ENCODE measurements around the gene CHD3.

The CHD3 gene

DNA sequence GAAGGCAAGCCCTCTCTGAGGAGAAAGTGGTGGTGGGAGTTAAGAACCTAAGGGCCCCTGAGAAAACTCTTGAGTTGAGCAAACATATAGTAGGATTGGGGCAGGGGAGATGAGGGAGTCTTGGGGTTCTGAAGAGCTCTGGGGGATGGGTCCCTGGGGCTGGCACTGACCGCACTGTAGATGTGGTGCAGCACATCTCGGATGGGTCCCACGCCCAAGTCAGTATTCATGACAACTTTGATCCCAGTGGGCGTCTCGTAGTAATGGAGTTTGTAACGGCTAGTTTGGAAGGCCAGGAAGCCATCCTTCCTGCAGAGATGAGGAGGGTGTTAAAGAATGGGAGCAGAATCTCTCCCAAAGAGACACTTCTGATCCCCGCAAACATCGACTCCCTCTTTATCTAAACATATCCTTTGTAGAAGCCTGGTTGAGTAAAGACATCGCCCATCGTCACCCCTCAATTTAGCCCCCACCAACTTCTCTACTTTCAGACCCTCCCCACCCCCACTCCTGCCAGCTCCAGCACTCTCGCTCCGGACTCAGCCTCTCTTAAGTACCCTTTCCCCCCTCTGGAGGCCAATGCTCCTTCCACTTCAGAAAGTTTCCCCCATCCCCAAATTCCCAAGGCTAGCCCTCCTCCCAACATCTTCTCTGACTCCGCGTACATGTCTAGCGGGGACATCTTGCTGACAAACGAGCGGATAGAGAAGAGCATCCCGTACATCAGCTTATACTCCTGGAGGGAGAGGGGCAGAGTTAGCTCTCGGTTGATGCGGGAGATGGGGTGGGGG lies 42.4 kb downstream of the CHD3 start:
- TF ChIP-seq SPI1 (IDR thresholded peaks at IDR 0.05; ENCODE audit: borderline replicate concordance, low read depth) (no peak), GABPA (IDR thresholded peaks at IDR 0.05; ENCODE audit: low read depth) (no peak), POLR2AphosphoS5 (IDR thresholded peaks at IDR 0.05; ENCODE audit: low read depth) (no peak), CTCF (IDR thresholded peaks at IDR 0.05; ENCODE audit: insufficient read depth, low read length) (no peak)
- TF ChIP-seq, protein P1, sequence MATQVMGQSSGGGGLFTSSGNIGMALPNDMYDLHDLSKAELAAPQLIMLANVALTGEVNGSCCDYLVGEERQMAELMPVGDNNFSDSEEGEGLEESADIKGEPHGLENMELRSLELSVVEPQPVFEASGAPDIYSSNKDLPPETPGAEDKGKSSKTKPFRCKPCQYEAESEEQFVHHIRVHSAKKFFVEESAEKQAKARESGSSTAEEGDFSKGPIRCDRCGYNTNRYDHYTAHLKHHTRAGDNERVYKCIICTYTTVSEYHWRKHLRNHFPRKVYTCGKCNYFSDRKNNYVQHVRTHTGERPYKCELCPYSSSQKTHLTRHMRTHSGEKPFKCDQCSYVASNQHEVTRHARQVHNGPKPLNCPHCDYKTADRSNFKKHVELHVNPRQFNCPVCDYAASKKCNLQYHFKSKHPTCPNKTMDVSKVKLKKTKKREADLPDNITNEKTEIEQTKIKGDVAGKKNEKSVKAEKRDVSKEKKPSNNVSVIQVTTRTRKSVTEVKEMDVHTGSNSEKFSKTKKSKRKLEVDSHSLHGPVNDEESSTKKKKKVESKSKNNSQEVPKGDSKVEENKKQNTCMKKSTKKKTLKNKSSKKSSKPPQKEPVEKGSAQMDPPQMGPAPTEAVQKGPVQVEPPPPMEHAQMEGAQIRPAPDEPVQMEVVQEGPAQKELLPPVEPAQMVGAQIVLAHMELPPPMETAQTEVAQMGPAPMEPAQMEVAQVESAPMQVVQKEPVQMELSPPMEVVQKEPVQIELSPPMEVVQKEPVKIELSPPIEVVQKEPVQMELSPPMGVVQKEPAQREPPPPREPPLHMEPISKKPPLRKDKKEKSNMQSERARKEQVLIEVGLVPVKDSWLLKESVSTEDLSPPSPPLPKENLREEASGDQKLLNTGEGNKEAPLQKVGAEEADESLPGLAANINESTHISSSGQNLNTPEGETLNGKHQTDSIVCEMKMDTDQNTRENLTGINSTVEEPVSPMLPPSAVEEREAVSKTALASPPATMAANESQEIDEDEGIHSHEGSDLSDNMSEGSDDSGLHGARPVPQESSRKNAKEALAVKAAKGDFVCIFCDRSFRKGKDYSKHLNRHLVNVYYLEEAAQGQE (IDR thresholded peaks at IDR 0.05; ENCODE audit: insufficient replicate concordance, low read depth) = no peak
- peak overlapping the region; percentile 89 for H3K27ac ChIP-seq (replicated peaks)
- no peaks in the 10 kb centered on the region for H3K27me3 ChIP-seq (ENCODE audit: insufficient read depth, poor library complexity, severe bottlenecking)
- peak overlapping the region; percentile 77 for H3K4me3 ChIP-seq (replicated peaks; ENCODE audit: insufficient read depth, low read length)
- no peak for DNase-seq (ENCODE audit: low read depth in 1 of 2, low spot score in 1 of 2)

DNA sequence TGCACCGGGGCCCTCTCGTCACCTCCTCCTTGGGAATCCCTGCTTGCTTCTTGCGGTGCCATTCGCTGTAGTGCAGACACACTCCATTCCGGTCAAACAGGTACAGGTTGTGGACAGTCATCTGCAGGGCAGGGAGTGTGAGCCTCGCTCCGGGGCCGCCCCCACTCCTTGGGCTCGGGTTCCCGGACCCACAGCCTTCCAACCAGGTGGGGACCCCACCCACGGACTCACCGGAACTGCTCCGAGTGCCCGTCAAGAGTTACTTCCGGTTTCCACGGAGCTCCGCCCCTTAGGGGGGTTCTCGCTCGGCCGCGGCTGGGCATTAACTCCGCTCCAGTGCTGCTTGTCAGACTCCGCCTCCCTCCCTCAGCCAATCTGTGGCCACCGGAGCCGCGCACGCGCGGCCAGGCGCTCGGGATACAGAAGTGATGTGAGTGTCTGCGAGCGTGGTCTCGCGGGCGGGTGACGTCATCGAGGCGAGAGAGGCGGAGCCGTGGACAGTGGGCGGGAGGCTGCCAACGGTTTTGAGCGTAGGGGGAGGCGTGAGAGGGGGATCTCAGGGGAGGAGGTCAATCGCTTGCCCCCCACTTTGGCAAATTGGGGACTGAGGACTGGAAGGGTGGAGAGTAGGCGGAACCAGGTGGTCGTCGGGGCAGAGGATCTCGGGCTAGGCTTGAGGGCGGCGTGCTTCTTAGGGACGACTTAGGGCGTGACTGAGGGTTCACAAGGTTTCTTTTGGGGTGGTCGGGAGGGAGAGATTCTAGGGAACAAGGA lies 43.3 kb downstream of the CHD3 start, which contains the start of the genes CNTROB and TRAPPC1:
Gene CNTROB (plus strand): TSS at position 498 of the 774 bp plus-strand sequence. CDS start 874 bp downstream, outside the sequence.
Gene TRAPPC1 (minus strand): TSS at position 238 of the 774 bp plus-strand sequence. CDS start 117 bp downstream, at position 121.
- H3K4me3 ChIP-seq (replicated peaks; ENCODE audit: insufficient read depth, low read length) = peak within 1 kb of the TSS; percentile 77
- peak within 1 kb of the TSS; percentile 89 for H3K27ac ChIP-seq (replicated peaks)
- TF ChIP-seq SPI1 (IDR thresholded peaks at IDR 0.05; ENCODE audit: borderline replicate concordance, low read depth) (no peak; the same call in 1 of the 2 replicates), CTCF (IDR thresholded peaks at IDR 0.05; ENCODE audit: insufficient read depth, low read length) (no peak), GABPA (IDR thresholded peaks at IDR 0.05; ENCODE audit: low read depth) (peak; percentile 81), POLR2AphosphoS5 (IDR thresholded peaks at IDR 0.05; ENCODE audit: low read depth) (peak; percentile 61)
- TF ChIP-seq, protein P1 (IDR thresholded peaks at IDR 0.05; ENCODE audit: insufficient replicate concordance, low read depth) = no peak
- DNase-seq (ENCODE audit: low read depth in 1 of 2, low spot score in 1 of 2) = peak; percentile 91 to 97
- no peaks in the 10 kb centered on the region for H3K27me3 ChIP-seq (ENCODE audit: insufficient read depth, poor library complexity, severe bottlenecking)

GRCh38 chr17:7932483-7932891 lies 43.9 kb downstream of the CHD3 start:
- Histone ChIP-seq H3K4me3 (replicated peaks; ENCODE audit: insufficient read depth, low read length) (peak overlapping the region; percentile 61), H3K27me3 (ENCODE audit: insufficient read depth, poor library complexity, severe bottlenecking) (no peaks in the 10 kb centered on the region), H3K27ac (replicated peaks) (peak overlapping the region; percentile 89)
- TF ChIP-seq CTCF (IDR thresholded peaks at IDR 0.05; ENCODE audit: insufficient read depth, low read length) = no peak
- no peak for TF ChIP-seq POLR2AphosphoS5 (IDR thresholded peaks at IDR 0.05; ENCODE audit: low read depth)
- no peak for TF ChIP-seq GABPA (IDR thresholded peaks at IDR 0.05; ENCODE audit: low read depth)
- no peak for TF ChIP-seq SPI1 (IDR thresholded peaks at IDR 0.05; ENCODE audit: borderline replicate concordance, low read depth)
- TF ChIP-seq, protein P1 (IDR thresholded peaks at IDR 0.05; ENCODE audit: insufficient replicate concordance, low read depth) = no peak
- DNase-seq (ENCODE audit: low read depth in 1 of 2, low spot score in 1 of 2) = peak in 1 of 2 experiments; percentile 7

All from HL-60 (cell line).